ENCODE data around the gene FSIP1.

The FSIP1 gene

GRCh38 chr15:39588531-39589192 is 194.0 kb downstream of the FSIP1 start:
- Mint-ChIP-seq H3K4me3 (no peak overlapping the region), H3K36me3 (ENCODE audit: low read depth) (no peaks in the 10 kb centered on the region), H3K27ac (no peak overlapping the region), H3K9me3 (no peaks in the 10 kb centered on the region), H3K27me3 (ENCODE audit: low read depth) (peaks cover 7% of the 10 kb centered on the region), H3K4me1 (ENCODE audit: low read depth) (peaks cover 9% of the 10 kb centered on the region)

DNA sequence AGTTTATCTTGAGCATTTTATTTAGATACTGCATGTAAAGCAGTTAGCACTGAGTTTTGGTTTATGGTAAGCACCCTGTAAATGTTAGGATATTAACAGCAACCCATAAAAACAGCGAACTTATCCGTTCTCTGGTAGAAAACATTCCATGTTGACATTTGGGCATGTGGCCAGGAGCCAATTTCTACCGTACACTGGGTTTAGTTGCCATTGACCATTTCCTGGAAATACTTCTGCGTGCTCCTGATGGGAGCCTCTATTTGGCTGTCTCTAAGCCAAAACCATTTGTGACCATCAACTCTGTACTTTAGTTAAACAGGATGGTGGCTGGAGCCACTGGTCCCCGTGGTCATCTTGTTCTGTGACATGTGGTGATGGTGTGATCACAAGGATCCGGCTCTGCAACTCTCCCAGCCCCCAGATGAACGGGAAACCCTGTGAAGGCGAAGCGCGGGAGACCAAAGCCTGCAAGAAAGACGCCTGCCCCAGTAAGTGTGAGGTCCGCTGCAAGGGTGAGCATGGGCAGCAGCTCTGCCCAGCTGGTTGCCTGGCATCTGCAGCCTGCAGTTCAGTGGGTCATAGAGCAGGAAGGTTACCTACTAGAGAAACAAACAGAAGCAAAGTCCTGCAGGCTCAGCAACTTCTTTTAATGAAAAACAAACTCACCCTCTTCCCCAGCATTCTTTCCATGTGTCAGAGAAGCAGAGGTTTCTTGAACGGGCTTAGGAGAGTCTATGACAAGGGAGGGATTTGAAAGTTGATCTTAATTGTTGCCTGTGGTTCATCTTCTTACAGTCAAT is 194.7 kb downstream of the FSIP1 start:
- H3K27ac Mint-ChIP-seq: no peak overlapping the region
- H3K9me3 Mint-ChIP-seq: no peaks in the 10 kb centered on the region
- H3K4me1 Mint-ChIP-seq (ENCODE audit: low read depth): peaks cover 11% of the 10 kb centered on the region
- H3K4me3 Mint-ChIP-seq: no peak overlapping the region
- H3K36me3 Mint-ChIP-seq (ENCODE audit: low read depth): no peaks in the 10 kb centered on the region
- peaks cover 7% of the 10 kb centered on the region for H3K27me3 Mint-ChIP-seq (ENCODE audit: low read depth)

- H3K36me3 Mint-ChIP-seq (ENCODE audit: low read depth): no peaks in the 10 kb centered on the region
- no peak overlapping the region for H3K27ac Mint-ChIP-seq
- no peak overlapping the region for H3K4me3 Mint-ChIP-seq
- peaks cover 11% of the 10 kb centered on the region for H3K4me1 Mint-ChIP-seq (ENCODE audit: low read depth)
- H3K27me3 Mint-ChIP-seq (ENCODE audit: low read depth): peaks cover 14% of the 10 kb centered on the region
- H3K9me3 Mint-ChIP-seq: no peaks in the 10 kb centered on the region
These were observed 195.4 kb downstream of the FSIP1 start for GRCh38 chr15:39587096-39587721.

GRCh38 chr15:39586387-39587095 is 196.1 kb downstream of the FSIP1 start:
- Mint-ChIP-seq H3K9me3 (no peaks in the 10 kb centered on the region), H3K27me3 (ENCODE audit: low read depth) (peaks cover 21% of the 10 kb centered on the region), H3K36me3 (ENCODE audit: low read depth) (no peaks in the 10 kb centered on the region)

DNA sequence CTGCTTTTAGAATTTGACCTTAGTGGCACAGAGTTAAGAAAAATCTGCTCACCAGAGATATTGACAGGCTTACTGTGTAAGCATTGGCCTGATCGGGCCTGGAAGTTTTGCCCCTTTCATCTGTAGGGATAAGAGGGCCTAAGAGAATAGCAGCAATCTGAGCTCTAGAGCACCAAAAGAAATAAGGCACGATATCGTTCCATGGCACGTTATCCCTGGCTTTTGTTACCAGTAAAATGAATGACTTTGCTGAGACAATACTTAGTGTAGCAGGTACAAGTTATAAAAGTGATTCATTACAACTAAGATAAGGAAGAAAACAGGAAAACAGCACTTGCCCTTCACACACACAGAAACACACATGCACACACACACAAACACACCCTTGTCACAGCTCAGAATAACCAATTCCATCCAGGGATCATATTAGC is 196.8 kb downstream of the FSIP1 start:
- no peak overlapping the region for H3K4me3 Mint-ChIP-seq
- H3K27ac Mint-ChIP-seq: no peak overlapping the region
- H3K9me3 Mint-ChIP-seq: no peaks in the 10 kb centered on the region
- peaks cover 18% of the 10 kb centered on the region for H3K4me1 Mint-ChIP-seq (ENCODE audit: low read depth)
- no peaks in the 10 kb centered on the region for H3K36me3 Mint-ChIP-seq (ENCODE audit: low read depth)
- peaks cover 27% of the 10 kb centered on the region for H3K27me3 Mint-ChIP-seq (ENCODE audit: low read depth)

More at GRCh38 chr15:39586387-39587095, 196.1 kb downstream of the FSIP1 start:
- H3K4me1 Mint-ChIP-seq (ENCODE audit: low read depth): peaks cover 12% of the 10 kb centered on the region
- H3K4me3 Mint-ChIP-seq: no peak overlapping the region
- H3K27ac Mint-ChIP-seq: no peak overlapping the region

- Mint-ChIP-seq H3K27ac (no peak overlapping the region), H3K9me3 (no peaks in the 10 kb centered on the region), H3K4me3 (no peak overlapping the region), H3K27me3 (ENCODE audit: low read depth) (peaks cover 28% of the 10 kb centered on the region), H3K4me1 (ENCODE audit: low read depth) (peaks cover 18% of the 10 kb centered on the region), H3K36me3 (ENCODE audit: low read depth) (no peaks in the 10 kb centered on the region)
These were observed 197.2 kb downstream of the FSIP1 start for GRCh38 chr15:39585389-39585841.

DNA sequence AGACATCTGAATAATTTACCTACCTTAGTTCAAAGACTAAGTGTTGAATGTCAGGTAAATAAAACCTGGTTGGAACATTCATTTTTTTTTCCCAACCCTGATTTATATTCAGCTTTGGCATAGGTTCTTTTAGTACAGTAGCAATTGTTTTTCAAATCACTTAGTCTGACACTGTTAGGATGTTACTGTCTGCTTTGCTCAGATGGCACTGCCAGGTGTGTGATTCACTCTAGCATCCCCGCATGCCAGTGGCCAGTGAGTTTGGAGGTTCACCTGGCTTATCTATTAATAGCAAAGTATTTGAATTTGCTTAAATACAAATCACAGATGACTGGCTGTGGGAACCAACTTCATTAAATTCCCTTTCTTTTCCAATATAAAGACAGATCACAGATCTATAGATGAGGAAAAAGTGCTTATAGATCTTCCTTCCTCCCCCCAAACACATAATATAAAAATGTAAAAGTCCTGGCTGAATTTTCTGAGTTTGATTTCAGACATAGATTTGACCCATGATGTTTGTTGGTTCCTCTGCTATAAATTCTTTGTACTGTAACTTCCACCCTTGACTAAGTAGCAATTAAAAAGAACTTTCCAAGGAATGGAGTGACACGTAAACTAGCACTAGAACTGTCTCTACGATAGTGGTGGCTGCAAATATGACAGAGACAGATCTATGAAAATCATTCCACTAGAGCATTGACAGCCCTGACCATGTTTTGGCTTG is 197.8 kb downstream of the FSIP1 start:
- H3K27me3 Mint-ChIP-seq (ENCODE audit: low read depth): peaks cover 29% of the 10 kb centered on the region

GRCh38 chr15:39584266-39584659 is 198.4 kb downstream of the FSIP1 start:
- no peaks in the 10 kb centered on the region for H3K36me3 Mint-ChIP-seq (ENCODE audit: low read depth)
- H3K4me1 Mint-ChIP-seq (ENCODE audit: low read depth): peaks cover 24% of the 10 kb centered on the region
- H3K4me3 Mint-ChIP-seq: no peak overlapping the region
- H3K27me3 Mint-ChIP-seq (ENCODE audit: low read depth): peaks cover 35% of the 10 kb centered on the region
- H3K27ac Mint-ChIP-seq: no peak overlapping the region
- no peaks in the 10 kb centered on the region for H3K9me3 Mint-ChIP-seq

More for the DNA sequence above, 197.8 kb downstream of the FSIP1 start:
- Mint-ChIP-seq H3K27ac (no peak overlapping the region), H3K9me3 (no peaks in the 10 kb centered on the region), H3K36me3 (ENCODE audit: low read depth) (no peaks in the 10 kb centered on the region), H3K4me1 (ENCODE audit: low read depth) (peaks cover 21% of the 10 kb centered on the region), H3K4me3 (no peak overlapping the region)

DNA sequence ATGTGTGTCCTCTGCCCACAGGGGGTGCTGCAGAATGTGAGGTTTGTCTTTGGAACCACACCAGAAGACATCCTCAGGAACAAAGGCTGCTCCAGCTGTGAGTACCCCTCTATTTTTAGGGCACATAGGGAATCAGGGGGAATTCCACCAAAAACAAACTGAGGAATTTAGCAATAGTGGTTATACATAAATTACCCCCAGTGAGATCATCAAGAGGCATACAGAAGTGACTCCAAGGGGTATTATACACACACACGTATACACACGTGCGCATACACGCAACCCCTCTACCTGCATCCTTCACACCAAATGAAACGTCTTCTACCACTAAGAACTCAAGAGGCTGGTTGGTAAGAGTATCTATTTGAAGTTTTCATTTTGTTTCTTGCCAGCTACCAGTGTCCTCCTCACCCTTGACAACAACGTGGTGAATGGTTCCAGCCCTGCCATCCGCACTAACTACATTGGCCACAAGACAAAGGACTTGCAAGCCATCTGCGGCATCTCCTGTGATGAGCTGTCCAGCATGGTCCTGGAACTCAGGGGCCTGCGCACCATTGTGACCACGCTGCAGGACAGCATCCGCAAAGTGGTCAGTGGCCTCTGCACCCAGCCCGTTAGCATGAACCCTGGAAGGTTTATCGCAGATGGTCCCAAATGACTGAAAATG is 198.9 kb downstream of the FSIP1 start:
- Mint-ChIP-seq H3K27me3 (ENCODE audit: low read depth) (peaks cover 40% of the 10 kb centered on the region), H3K9me3 (no peaks in the 10 kb centered on the region), H3K4me3 (no peak overlapping the region), H3K36me3 (ENCODE audit: low read depth) (no peaks in the 10 kb centered on the region), H3K27ac (no peak overlapping the region), H3K4me1 (ENCODE audit: low read depth) (peaks cover 24% of the 10 kb centered on the region)

DNA sequence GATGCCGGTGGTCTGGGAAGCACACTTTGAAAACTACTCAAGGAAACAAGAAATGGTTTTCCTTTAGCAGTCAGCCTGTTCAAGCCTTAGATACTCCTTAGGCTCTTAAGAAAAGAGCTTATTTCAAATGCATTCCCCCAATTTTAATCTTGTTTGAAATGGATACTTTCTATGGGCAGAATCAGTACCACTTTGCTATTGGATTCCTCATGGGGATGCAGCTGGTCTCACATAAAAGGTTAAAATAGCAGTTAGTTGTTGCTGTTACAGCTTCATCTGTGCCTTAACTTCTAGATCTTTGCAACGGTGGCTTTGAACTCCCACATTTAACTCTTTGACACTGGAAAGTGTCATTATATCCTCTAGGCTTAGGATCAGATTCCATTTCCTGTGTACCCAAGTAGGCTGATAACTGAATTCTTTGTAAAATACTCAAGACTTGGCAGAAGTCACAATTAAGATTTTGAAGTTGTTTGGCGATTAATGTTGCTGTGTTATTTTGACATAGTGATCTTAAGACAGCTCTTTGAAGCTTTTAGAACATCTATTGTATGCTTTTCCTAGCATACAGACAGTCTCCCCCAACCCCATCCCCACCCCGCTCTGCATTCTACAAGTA is 199.6 kb downstream of the FSIP1 start:
- no peaks in the 10 kb centered on the region for H3K36me3 Mint-ChIP-seq (ENCODE audit: low read depth)
- H3K27me3 Mint-ChIP-seq (ENCODE audit: low read depth): peaks cover 47% of the 10 kb centered on the region
- H3K4me3 Mint-ChIP-seq: no peak overlapping the region
- no peaks in the 10 kb centered on the region for H3K9me3 Mint-ChIP-seq
- H3K4me1 Mint-ChIP-seq (ENCODE audit: low read depth): peaks cover 24% of the 10 kb centered on the region
- H3K27ac Mint-ChIP-seq: no peak overlapping the region

GRCh38 chr15:39582286-39582976 is 200.2 kb downstream of the FSIP1 start:
- H3K36me3 Mint-ChIP-seq (ENCODE audit: low read depth): no peaks in the 10 kb centered on the region
- H3K27ac Mint-ChIP-seq: no peak overlapping the region
- peaks cover 51% of the 10 kb centered on the region for H3K27me3 Mint-ChIP-seq (ENCODE audit: low read depth)
- no peak overlapping the region for H3K4me3 Mint-ChIP-seq
- no peaks in the 10 kb centered on the region for H3K9me3 Mint-ChIP-seq
- H3K4me1 Mint-ChIP-seq (ENCODE audit: low read depth): peaks cover 24% of the 10 kb centered on the region

DNA sequence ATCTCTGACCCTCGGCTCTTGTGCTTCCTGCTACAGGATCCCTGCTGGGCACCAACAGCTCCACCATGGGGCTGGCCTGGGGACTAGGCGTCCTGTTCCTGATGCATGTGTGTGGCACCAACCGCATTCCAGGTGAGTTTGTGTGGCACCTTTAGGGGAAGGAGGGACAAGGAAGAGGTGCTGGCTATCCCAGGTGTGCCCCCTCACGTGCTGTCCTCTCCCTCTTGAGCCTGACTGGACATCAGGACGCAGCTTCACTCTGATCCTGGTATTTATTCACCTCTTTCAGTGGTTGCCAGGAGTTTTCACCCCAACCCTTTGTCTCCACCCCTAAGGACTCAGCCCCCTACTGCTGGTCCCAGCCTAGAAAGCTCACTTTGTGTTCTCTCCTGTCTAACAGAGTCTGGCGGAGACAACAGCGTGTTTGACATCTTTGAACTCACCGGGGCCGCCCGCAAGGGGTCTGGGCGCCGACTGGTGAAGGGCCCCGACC is 200.8 kb downstream of the FSIP1 start:
- Mint-ChIP-seq H3K9me3 (no peaks in the 10 kb centered on the region), H3K27ac (peak overlapping the region; percentile 18), H3K27me3 (ENCODE audit: low read depth) (peaks cover 56% of the 10 kb centered on the region), H3K4me1 (ENCODE audit: low read depth) (peaks cover 24% of the 10 kb centered on the region), H3K36me3 (ENCODE audit: low read depth) (no peaks in the 10 kb centered on the region), H3K4me3 (peak overlapping the region; percentile 71)
